ENCODE results near the gene DUSP5.
"Not testable (repeated sequence)": the region's sequence is repeated elsewhere in the genome, so short reads cannot be mapped to it uniquely, and the experiment has no call there.

Gene DUSP5, protein sequence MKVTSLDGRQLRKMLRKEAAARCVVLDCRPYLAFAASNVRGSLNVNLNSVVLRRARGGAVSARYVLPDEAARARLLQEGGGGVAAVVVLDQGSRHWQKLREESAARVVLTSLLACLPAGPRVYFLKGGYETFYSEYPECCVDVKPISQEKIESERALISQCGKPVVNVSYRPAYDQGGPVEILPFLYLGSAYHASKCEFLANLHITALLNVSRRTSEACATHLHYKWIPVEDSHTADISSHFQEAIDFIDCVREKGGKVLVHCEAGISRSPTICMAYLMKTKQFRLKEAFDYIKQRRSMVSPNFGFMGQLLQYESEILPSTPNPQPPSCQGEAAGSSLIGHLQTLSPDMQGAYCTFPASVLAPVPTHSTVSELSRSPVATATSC

DNA sequence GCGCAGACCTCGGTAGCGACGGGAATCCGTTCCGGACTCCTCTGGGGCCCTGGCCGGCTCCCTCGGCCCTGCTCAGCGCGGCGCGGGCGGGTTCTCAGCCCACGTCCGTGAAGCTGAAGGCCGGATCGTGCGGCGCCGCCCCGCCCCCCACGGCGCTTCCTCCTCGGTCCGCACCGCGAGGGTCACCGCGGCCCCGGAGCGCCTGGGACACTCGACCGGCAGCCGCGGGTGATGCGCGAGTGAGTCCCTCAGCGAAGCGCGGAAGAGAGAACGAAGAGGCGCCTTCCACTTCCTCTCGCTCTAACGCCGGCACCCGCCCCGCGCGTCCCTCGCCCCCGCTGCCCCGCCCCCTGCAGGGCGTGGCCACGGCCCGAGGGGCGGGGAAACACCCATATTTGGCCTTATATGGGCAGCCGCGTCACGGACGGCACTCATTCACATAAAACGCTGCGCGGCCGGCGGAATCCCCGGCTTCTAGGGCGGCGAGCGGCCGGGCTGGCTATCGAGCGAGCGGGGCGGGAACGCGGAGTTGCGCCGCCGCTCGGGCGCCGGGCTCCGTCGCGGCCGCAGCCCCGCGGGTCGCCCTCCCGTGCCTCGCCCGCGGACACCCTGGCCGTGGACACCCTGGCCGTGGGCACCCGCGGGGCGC lies at the start of gene DUSP5:
TSS of gene DUSP5 (plus strand) at position 470 of the 649 bp plus-strand sequence. CDS start 215 bp downstream, outside the sequence.
- DNase-seq (ENCODE audit: low spot score): peak; percentile 96

DNA sequence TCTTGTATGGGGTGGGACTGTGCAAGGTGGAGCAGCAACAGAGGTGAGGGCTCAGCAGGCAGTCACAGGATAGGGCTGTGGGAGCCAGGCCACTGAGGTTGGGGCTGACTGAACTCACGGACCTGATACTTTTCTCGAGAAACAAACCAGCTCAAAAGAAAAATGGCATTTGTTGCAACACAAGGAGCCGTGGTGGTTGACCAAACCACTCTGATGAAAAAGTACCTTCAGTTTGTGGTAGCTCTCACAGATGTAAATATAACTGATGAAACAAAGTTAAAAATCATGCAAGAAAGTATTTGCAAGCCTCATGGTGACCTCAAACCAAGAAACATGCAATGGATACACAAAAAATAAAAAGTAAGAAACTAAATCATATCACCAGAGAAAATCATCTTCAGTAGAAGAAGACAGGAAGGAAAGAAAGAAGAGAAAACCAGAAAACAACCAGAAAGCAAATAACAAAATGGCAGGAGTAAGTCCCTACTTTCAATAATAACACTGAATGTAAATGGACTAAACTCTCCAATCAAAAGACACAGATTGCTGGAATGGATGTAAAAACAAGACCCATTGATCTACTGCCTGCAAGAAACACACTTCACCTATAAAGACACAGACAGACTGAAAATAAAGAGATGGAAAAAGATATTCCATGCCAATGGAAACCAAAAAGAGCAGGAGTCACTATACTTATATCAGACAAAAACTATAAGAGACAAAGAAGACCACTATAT lies 48.9 kb upstream of the DUSP5 start:
- no peak for DNase-seq (ENCODE audit: low spot score)

DNA sequence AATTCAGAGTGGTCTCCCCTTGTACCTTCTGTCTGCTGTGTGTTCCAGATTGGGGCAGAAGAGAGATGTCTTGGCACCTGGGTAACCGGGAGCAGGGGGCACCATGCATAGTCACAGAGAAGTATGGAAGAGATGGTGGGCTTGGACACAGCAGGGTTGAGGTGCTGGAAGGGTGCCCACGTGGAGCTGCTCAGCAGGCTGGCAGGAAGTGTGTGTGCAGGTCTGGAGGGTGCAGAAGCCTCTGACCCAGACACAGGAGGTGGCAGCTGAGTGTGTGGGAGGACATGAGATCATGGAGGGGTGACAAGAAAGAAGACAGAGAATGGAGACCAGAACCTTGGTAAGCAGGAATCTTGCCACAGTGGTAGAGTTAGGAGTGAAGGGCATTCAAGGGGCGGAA lies 42.3 kb upstream of the DUSP5 start:
- no peak for DNase-seq (ENCODE audit: low spot score)

DNA sequence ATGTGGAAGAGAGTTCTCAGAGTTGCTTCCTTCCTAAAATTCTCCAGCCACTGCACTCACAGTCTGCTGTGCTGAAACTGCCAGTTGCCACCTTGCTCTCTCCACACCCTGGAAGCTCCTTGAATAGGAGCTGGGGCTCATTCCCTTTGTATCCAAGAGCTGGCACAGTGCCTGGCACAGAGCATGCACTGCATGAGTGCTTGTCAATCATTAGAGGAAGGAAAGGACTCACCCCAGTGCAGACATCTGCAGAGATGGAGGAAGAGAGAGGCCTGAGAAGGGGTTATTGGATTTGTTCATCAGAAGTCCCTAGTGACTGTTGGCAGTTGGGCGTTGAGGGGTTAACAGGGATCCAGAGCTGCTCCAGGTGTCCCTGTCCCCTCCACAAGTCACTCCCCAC lies 41.7 kb upstream of the DUSP5 start:
- DNase-seq (ENCODE audit: low spot score): no peak

DNA sequence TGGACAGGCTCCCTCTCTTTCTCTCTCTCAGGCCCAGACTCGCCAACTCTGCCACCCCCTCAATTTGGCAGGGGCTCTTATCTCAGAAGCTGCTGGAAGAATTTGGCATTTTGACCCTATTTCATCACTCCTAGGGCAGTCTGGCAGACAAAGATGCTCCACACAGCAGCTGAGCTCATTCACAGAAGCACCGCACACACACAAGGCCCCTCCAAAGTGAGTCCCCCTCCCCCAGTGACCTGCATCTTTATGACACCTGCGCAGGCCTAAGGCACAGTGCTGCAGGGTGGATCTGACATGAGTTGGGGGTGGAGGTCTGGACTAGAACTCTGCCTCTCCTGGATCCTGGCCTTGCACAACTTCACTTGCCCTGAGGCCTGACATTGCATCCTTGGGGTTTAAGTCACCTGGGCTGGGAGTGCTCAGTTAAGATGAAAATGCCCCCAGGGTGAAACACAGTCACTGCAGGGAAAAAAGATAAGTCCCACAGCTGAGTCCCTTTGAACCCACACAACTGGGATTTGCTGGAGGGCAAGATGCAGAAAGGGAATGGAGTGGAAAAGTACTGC lies 41.1 kb upstream of the DUSP5 start:
- peak; percentile 42 for DNase-seq (ENCODE audit: low spot score)

DNA sequence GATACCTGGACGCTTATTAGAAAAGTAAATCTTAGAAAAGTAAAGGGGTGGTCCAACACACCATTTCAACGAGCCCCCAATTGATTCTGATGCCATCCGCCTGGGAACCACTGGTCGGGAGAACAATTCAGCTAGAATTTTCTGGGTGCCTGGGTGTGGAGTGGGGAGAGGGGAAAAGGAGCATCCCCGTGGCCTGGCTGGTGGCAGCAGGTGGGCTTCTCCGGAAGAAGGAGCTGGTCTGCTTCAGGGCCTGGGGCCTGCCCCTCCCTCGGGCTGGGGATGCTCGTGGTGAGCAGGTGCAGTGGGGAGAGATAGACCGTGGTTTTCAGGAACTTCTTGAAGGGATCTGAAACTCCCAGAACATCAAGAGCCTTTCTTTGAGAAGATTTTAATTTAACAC lies 39.9 kb upstream of the DUSP5 start:
- no peak for DNase-seq (ENCODE audit: low spot score)

DNA sequence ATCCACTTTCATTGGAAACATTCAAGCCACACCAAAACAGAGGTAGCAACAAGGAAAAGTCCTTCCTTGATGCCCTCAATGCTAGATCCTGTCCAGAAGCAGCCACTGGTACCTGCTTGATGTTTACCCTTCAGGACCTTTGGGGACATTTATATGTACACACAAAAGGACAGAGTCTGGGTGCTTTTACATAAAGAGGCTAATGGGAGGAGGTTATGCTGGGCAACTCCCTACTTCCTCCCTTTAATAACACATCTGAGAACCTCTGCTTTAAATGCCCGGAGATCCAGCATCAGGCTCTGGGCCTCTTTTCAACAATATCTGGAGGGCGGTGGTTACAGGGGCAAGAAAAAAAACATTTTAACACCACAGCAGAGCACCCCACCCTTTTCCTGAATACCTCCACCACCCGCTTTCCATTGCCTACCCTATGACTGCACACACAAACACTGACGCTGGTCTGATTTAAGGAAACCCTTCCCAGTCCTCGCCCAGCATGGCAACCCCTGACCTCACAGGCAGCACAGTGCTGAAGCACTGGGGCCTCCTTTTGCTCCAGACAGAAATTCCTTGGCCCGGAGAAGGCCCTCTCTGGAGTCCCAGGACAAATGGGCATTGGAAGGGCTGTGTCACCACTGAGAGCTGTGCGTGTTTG lies 39.3 kb upstream of the DUSP5 start:
- DNase-seq (ENCODE audit: low spot score): no peak

DNA sequence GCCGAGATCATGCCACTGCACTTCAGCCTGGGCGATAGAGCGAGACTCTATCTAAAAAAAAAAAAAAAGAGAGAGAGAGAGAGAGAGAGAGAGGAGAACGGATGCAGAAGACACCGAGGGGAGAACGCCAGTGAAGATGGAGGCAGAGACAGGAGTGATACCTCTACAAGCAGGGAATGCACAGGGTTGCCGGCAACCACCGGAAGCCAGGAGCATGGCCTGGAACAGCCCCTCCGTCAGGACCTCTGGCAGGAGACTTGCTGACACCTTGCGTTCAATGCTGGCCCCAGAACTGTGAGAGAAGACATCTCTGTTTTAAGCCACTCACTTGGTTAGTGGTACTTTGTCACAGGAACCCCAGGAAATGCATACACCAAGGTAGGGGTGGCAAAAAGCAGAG lies 38.1 kb upstream of the DUSP5 start:
- DNase-seq (ENCODE audit: low spot score): no peak

DNA sequence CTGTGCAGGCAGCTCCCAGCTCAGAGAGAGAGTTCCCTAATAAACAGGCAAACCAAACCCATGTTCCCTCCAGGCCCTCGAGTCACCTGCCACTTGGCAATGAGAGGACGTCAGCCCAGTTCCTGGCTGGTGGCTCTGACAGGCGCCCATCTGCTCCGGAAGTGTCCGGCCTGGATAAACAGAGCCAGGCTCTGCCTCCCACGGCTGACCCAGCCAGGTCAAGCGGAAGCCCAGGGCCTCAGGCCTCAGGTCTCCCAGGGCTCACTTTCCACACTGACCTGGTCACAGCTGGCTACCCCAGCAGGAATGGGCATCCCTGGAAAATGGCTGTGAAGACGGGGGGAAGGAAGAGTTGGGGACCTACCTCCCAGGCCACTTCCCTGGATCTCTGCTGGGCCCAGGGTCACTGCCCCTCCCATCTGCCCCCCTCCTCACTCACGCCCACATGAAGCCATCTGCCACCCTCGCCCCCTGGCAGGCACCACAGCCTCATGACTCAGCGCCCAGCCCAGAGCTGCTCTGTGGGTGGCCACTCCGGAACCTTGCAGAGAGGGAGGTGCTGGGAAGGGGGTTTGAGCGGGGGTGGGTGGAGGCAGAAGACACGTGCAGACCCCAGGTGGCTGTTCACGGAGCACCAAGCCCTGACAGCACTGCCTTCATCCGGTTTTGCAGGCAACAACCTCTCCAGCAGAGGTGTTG lies 37.4 kb upstream of the DUSP5 start:
- peak; percentile 97 for DNase-seq (ENCODE audit: low spot score)

DNA sequence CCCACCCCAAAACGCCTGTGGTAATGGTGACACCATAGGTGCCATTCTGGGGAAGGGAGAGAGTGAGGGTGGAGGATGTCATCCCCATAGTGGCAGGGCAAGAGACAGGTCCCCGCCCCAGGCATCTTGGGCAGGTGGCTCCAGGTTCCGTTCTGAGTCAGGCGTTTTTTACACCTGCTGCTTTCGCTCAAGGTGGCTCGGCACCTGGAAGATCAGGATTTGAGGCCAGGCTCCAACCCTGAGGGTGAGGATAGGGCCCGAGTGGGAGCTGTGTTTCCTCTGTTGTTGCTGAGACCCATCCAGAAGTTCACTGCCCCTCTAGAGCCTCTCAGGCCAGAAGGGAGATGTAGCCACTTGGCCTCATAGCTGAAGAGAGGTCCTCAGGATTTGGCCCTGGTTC lies 36.6 kb upstream of the DUSP5 start:
- no peak for DNase-seq (ENCODE audit: low spot score)

DNA sequence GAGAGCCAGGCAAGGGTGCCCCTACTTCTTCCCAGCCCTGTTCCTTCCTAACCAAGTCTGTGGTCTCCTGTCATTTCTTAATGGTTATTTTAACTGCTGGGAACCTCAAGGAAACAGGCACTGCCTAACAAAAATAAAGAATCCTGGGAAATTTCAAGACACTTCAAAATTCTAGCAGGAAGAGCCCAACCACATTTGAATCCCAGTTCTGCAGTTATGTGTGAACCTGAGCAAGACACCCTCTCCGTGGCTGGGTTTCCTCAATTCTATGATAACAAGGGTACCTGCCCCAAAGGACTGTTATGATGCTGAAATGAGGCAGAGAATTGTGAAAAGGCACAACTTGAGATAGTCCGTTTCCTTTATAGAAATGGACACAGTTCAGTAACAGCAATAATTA lies 36.2 kb upstream of the DUSP5 start:
- DNase-seq (ENCODE audit: low spot score): no peak

DNA sequence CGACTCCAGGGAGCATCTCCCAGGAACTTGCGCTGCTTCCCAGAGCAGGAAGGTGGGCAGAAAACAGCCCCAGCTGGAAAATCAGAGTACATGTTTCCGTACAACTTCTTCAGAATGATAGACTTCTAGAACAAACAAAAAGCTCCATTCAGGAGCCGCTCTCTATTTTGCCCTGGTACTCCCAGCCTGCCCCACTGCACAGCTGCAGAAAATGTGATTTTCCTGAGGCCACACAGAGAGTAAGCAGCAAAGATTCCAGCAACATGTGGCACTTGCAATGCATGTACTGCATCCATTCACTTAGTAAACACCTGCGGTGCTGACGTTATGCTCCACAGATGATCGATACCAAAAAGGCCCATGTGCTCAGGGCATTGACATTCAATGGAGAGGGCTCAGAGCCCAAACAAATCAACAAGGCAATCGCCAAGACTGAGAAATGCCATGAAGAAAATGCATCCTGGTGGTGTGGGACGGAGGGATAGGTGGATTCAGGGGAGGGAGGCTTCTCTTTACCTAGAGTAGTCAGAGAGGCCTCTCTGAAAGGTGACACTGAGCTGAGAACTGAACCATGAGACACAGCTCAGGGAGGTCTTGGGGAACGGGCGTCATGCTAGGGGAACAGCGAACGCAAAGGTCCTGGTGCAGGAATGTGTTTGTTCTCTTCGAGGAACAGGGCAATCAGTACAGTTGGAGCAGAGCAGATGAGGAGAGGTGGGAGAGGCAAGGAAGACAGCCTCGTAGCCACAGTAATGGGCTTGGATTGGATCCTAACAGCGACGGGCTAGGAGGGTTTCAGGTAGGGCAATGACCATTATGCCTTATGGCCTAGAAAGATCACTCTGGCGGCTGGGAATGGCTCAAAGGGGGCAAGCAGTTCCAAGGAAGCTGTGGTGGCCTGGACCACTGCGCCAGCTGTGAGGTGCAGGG lies 35.3 kb upstream of the DUSP5 start:
- DNase-seq (ENCODE audit: low spot score): no peak

DNA sequence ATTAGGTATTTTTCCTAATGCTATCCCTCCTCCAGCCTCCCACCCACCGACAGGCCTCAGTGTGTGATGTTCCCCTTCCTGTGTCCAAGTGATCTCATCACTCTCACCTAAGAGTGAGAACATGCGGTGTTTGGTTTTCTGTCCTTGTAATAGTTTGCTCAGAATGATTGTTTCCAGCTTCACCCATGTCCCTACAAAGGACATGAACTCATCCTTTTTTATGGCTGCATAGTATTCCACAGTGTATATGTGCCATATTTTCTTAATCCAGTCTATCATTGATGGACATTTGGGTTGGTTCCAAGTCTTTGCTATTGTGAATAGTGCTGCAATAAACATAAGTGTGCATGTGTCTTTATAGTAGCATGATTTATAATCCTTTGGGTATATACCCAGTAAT lies 29.4 kb upstream of the DUSP5 start:
- not testable (repeated sequence) for DNase-seq (ENCODE audit: low spot score)

DNA sequence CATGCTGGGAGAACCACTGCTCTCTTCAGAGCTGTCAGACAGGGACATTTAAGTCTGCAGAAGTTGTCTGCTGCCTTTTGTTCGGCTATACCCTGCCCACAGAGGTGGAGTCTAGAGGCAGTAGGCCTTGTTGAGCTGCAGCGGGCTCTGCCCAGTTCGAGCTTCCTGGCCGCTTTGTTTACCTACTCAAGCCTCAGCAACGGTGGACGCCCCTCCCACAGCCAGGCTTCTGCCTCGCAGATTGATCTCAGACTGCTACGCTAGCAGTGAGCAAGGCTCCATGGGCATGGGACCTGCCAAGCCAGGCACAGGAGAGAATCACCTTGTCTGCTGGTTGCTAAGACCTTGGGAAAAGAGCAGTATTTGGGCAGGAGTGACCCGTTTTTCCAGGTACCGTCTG lies 27.2 kb upstream of the DUSP5 start:
- not testable (repeated sequence) for DNase-seq (ENCODE audit: low spot score)

DNA sequence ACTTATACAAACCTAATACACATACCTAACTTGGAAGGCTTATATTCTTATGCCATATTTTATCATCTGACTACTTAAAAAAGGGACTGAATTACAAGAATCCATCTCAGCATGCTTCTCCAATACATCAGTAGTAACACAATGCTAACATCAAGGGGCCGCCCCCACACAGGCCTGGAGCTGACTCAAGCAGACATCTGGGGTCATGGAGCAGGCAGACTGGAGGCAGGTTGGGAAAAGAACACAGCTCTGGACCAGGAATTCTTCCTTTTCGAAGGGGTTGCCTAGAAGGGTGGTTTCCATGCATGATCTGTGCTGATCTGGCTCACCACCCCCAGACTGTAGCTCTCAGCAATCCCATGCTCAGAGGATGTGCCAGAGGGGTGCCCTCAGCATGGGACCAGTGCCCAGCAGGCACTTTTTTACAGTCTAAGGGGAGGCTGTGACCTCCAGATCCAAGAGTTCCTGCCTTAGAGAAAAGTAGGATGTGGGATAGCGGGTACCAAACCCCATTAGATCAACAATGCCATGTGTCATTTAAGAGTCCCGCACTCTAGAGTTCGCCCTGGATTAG lies 26.1 kb upstream of the DUSP5 start:
- no peak for DNase-seq (ENCODE audit: low spot score)

DNA sequence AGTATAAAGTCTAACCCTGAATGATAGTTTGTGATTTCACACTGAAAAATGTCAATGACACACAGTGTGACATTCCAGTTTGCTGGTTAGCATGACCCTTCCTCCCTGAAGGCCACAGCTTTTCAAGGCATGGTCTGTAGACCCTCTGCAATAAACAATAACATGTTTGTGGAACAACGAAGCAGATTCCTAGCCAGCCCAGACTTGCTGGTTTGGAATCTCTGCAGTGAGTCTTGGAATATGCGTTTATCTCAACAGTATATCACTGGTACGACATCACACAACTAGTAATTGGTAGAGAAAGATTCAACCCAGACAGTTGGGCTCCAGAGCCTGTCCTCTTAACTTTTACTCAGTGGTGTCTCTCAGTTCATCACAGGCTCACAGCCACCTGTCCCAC lies 23.7 kb upstream of the DUSP5 start:
- DNase-seq (ENCODE audit: low spot score): no peak

DNA sequence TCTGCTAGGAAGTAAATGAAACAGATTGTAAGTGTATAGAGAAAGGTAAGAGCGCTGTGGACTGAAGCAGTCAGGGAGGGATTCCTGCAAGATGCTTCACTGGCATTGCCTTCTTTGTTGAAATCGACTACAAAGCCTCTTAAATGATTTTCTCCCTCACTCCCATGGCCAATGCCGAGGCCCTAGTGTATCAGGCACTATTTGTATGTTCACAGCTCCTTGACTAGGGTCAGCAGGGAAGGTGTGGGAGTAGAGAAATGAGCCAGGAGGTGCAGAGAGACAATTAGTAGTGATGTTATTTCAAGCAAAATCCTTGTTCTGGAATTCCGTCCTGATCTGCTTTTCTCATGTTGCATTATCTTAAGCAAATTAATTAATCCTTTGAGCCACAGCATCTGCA lies 22.9 kb upstream of the DUSP5 start:
- DNase-seq (ENCODE audit: low spot score): no peak

DNA sequence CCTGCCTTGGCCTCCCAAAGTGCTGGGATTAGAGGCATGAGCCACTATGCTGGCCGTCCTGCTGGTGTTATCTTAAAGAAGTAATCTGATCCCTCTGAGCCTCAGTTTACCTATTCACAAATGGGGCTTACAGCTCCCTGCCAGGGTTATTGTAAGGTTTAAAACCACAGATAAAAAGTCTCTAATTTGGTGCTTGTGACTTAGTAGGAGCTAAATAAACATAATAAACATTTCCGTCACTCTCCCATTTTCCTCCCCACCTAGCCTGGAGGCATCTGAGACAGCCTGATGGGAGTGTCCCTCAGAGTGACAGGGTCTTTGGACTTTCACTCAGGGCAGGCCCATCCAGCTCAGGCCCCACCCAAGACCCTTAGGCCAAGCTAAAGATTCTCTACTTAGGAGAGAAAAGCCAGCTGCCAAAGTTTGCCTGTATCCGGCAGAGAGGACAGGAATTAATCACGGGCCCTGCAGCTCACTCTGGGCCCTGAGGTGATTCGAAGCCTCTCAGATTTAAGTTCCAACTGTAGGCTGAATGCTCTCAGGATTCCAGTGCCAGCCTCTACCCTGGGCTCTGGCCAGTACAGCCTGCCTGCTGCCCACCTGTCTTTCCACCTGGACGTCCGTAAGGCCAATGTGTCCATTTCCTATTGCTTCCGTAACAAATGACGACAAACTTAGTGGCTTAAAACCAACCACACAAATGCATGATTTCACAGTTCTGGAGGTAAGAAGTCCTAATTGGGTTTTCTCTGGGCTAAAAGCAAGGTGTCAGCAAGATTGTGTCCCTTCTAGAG lies 21.8 kb upstream of the DUSP5 start:
- DNase-seq (ENCODE audit: low spot score): peak; percentile 88

DNA sequence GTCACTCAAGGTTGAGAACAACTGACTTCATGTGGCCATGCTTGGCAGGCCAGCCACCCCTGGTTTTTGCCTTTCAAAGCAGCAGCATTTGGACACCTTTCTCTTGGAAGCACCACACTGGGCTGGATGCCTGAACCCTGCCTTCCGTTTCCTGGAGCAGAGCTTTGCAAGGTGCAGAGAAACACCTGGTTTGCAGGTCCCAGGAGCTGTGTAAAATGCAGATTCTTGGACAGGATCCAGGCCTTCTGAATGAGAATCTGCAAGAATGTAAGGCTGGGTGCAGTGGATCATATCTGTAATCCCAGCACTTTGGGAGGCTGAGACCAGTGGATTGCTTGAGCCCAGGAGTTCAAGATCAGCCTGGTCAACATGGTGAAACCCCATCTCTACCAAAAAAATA lies 18.0 kb upstream of the DUSP5 start:
- peak; percentile 19 for DNase-seq (ENCODE audit: low spot score)

All from cerebellar cortex (tissue), 1 donor.